SU-DHL-6 (cell line): ENCODE data around the gene SMAD3.

Source experiments
- H2AFZ ChIP-seq: fragments of 200-600 bp; sonication (generic); 2 replicates; pipeline ENCODE4 v1.6.1; 2014; ENCODE audit warnings: low read depth, mild to moderate bottlenecking, moderate library complexity, mixed read lengths, antibody characterized with exemption, low read length; ENCODE audit not compliant: severe bottlenecking
- H3F3A ChIP-seq: fragments of 200-600 bp; shearing (Covaris generic); 2 replicates; pipeline ENCODE4 v1.6.0; 2016; ENCODE audit warnings: antibody characterized with exemption, mild to moderate bottlenecking; ENCODE audit not compliant: insufficient read depth
- H3K27ac ChIP-seq: fragments of 200-600 bp; sonication (generic); 2 replicates; pipeline ENCODE4 v1.5.1; 2016; ENCODE audit warnings: low read depth, mild to moderate bottlenecking, low read length, moderate library complexity, mixed read lengths
- H3K27me3 ChIP-seq: fragments of 200-600 bp; sonication (generic), shearing (Covaris generic); 2 replicates; pipeline ENCODE4 v1.6.0; 2014; ENCODE audit warnings: mild to moderate bottlenecking, low read length
- H3K36me3 ChIP-seq: fragments of 200-600 bp; sonication (generic); 2 replicates; pipeline ENCODE4 v1.6.1; 2014; ENCODE audit warnings: mild to moderate bottlenecking, low read length, mixed read lengths
- H3K4me2 ChIP-seq: fragments of 300-600, 200-600 bp; shearing (Covaris generic), sonication (generic); 2 replicates; pipeline ENCODE4 v1.6.0; 2014; ENCODE audit warnings: low read length, low read depth, mild to moderate bottlenecking; ENCODE audit not compliant: poor library complexity, severe bottlenecking
- H3K4me3 ChIP-seq: fragments of 200-600 bp; sonication (generic); 2 replicates; pipeline ENCODE4 v1.5.1; 2014; ENCODE audit warnings: antibody characterized with exemption, low read length, mild to moderate bottlenecking, mixed read lengths; ENCODE audit not compliant: insufficient read depth, poor library complexity, severe bottlenecking
- H3K79me2 ChIP-seq: fragments of 200-600 bp; sonication (generic); 2 replicates; pipeline ENCODE4 v1.6.1; 2014; ENCODE audit warnings: mild to moderate bottlenecking, low read length, moderate library complexity; ENCODE audit not compliant: insufficient read depth
- H3K9ac ChIP-seq: fragments of 200-600 bp; sonication (generic); 2 replicates; pipeline ENCODE4 v1.7.0; 2014; ENCODE audit warnings: mild to moderate bottlenecking, low read length
- H3K9me2 ChIP-seq: fragments of 200-600 bp; sonication (generic); replicated peaks from 2 replicates; pipeline ENCODE4 v1.6.1; 2014; ENCODE audit warnings: low read length; ENCODE audit not compliant: insufficient read depth
- H3K9me3 ChIP-seq: fragments of 200-600 bp; sonication (generic); 2 replicates; pipeline ENCODE4 v1.6.1; 2014; ENCODE audit warnings: low read length, mixed read lengths; ENCODE audit not compliant: insufficient read depth
- H4K20me1 ChIP-seq: fragments of 200-600 bp; sonication (generic); 2 replicates; pipeline ENCODE4 v1.6.1; 2014; ENCODE audit warnings: low read depth, mild to moderate bottlenecking, antibody characterized with exemption, low read length, moderate library complexity, mixed read lengths
- EZH2phosphoT487 ChIP-seq: fragments of 200-600 bp; sonication (generic), shearing (Covaris generic); conservative IDR thresholded peaks from 2 replicates; pipeline ENCODE4 v1.6.1; 2018; ENCODE audit warnings: mild to moderate bottlenecking, antibody characterized with exemption, low read length, moderate library complexity, mixed read lengths
- TF ChIP-seq, protein P1 (sequence below): fragments of 200-600 bp; sonication (generic); IDR thresholded peaks from one replicate; pipeline ENCODE4 v1.5.1; 2017; ENCODE audit warnings: antibody characterized with exemption, mild to moderate bottlenecking, low read length, moderate library complexity; ENCODE audit not compliant: insufficient read depth, poor library complexity, severe bottlenecking

Gene SMAD3

DNA sequence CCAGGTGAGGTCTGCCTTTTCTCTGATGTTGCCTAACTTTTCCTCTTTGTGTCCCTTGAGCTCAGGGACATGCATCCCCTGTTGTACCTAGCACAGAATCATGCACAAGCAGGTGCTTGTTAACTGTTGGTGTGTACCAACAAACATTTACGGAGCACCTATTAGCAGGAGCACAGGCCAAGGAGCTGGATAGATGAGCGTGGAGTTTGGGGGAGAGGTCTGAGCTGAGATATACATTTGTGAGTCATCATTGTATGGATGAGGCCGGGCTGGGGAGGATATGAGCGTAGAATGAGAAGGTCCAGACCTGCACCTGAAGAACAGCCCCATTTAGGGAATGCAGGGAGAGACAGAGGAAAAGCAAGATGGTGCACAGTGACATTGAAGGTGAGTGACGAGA lies 53.4 kb downstream of the SMAD3 start:
- no peaks in the 10 kb centered on the region for H3K36me3 ChIP-seq
- no peak overlapping the region for H3K9ac ChIP-seq
- no peak overlapping the region for H3K4me3 ChIP-seq
- TF ChIP-seq, protein P1, sequence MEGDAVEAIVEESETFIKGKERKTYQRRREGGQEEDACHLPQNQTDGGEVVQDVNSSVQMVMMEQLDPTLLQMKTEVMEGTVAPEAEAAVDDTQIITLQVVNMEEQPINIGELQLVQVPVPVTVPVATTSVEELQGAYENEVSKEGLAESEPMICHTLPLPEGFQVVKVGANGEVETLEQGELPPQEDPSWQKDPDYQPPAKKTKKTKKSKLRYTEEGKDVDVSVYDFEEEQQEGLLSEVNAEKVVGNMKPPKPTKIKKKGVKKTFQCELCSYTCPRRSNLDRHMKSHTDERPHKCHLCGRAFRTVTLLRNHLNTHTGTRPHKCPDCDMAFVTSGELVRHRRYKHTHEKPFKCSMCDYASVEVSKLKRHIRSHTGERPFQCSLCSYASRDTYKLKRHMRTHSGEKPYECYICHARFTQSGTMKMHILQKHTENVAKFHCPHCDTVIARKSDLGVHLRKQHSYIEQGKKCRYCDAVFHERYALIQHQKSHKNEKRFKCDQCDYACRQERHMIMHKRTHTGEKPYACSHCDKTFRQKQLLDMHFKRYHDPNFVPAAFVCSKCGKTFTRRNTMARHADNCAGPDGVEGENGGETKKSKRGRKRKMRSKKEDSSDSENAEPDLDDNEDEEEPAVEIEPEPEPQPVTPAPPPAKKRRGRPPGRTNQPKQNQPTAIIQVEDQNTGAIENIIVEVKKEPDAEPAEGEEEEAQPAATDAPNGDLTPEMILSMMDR, result no peak
- TF ChIP-seq EZH2phosphoT487, result no peak
- H3F3A ChIP-seq, result no peaks in the 10 kb centered on the region
- no peaks in the 10 kb centered on the region for H3K9me2 ChIP-seq
- no peaks in the 10 kb centered on the region for H3K27me3 ChIP-seq
- H3K9me3 ChIP-seq, result no peaks in the 10 kb centered on the region
- no peaks in the 10 kb centered on the region; the same call in 1 of the 2 replicates for H4K20me1 ChIP-seq
- H3K27ac ChIP-seq, result no peak overlapping the region
- H3K4me2 ChIP-seq, result no peak overlapping the region
- peaks cover 14% of the 10 kb centered on the region for H3K79me2 ChIP-seq
- no peak overlapping the region for H2AFZ ChIP-seq

- no peak overlapping the region for H3K4me2 ChIP-seq
- no peaks in the 10 kb centered on the region for H3K36me3 ChIP-seq
- H3K27me3 ChIP-seq, result no peaks in the 10 kb centered on the region
- no peaks in the 10 kb centered on the region for H3K9me2 ChIP-seq
- no peaks in the 10 kb centered on the region for H3K9me3 ChIP-seq
- no peak for TF ChIP-seq EZH2phosphoT487
- TF ChIP-seq, protein P1, result no peak
- H4K20me1 ChIP-seq, result no peaks in the 10 kb centered on the region; the same call in 1 of the 2 replicates
- no peak overlapping the region for H3K27ac ChIP-seq
- no peak overlapping the region for H3K9ac ChIP-seq
- H3K79me2 ChIP-seq, result peaks cover 14% of the 10 kb centered on the region
- H3K4me3 ChIP-seq, result no peak overlapping the region
- no peak overlapping the region for H2AFZ ChIP-seq
- H3F3A ChIP-seq, result no peaks in the 10 kb centered on the region
Observed at GRCh38 chr15:67119238-67119846, 53.9 kb downstream of the SMAD3 start.

- H3K27me3 ChIP-seq, result no peaks in the 10 kb centered on the region
- no peaks in the 10 kb centered on the region; the same call in 1 of the 2 replicates for H4K20me1 ChIP-seq
- TF ChIP-seq, protein P1, result no peak
- no peak for TF ChIP-seq EZH2phosphoT487
- no peak overlapping the region for H3K4me3 ChIP-seq
- H3F3A ChIP-seq, result no peaks in the 10 kb centered on the region
- H3K9ac ChIP-seq, result no peak overlapping the region
- H3K9me3 ChIP-seq, result no peaks in the 10 kb centered on the region
- no peak overlapping the region for H3K4me2 ChIP-seq
- no peaks in the 10 kb centered on the region for H3K36me3 ChIP-seq
- peaks cover 15% of the 10 kb centered on the region for H3K79me2 ChIP-seq
- H3K9me2 ChIP-seq, result no peaks in the 10 kb centered on the region
- no peak overlapping the region for H2AFZ ChIP-seq
- H3K27ac ChIP-seq, result no peak overlapping the region
Observed at GRCh38 chr15:67120009-67120838, 54.8 kb downstream of the SMAD3 start.
